ENCODE measurements around the gene NXPE2. TPM values are rescaled to one million over a fixed set of nuclear protein-coding genes. Genes with fewer than 3 reads are reported as not detected.

Gene NXPE2
- total RNA-seq, 2 donors from 2014 or later = not detected

DNA sequence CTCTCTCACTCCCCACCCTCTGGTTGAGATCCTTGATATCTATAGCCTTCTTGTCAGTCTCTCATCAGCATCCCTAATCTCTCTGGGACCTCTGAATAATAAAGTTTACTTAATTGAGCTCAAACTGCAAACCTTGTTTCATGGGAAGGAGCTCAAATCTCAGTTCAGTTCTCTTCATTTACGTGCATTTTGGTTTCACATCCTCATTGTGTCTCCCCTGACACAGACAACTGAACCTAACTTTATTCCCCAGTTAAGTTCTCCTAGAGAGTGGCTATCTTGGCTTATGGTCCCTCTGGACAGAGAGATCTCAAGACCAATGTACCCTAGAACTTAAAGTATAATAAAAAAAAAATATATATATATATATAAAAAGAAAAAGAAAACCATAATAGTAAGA is 47.3 kb downstream of the NXPE2 start:
- WGBS, 2 donors = 55 to 59% methylated on average over 1 of the region's 1 CpG
- no peak for TF ChIP-seq POLR2A (IDR thresholded peaks at IDR 0.05)
- TF ChIP-seq, protein P1, sequence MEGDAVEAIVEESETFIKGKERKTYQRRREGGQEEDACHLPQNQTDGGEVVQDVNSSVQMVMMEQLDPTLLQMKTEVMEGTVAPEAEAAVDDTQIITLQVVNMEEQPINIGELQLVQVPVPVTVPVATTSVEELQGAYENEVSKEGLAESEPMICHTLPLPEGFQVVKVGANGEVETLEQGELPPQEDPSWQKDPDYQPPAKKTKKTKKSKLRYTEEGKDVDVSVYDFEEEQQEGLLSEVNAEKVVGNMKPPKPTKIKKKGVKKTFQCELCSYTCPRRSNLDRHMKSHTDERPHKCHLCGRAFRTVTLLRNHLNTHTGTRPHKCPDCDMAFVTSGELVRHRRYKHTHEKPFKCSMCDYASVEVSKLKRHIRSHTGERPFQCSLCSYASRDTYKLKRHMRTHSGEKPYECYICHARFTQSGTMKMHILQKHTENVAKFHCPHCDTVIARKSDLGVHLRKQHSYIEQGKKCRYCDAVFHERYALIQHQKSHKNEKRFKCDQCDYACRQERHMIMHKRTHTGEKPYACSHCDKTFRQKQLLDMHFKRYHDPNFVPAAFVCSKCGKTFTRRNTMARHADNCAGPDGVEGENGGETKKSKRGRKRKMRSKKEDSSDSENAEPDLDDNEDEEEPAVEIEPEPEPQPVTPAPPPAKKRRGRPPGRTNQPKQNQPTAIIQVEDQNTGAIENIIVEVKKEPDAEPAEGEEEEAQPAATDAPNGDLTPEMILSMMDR (IDR thresholded peaks at IDR 0.05) = no peak
- no peaks in the 10 kb centered on the region for H3K27me3 ChIP-seq
- H3K36me3 ChIP-seq (replicated peaks in 1 of 2; ENCODE audit: insufficient read depth in 1 of 2, low read depth in 2 of 2) = no peaks in the 10 kb centered on the region
- no peaks in the 10 kb centered on the region for H3K4me1 ChIP-seq
- no peak for ATAC-seq
- H3K4me3 ChIP-seq = no peak overlapping the region
- no peak for DNase-seq
- intact Hi-C loops (cut with DNase I) = no loop called here
- H3K9me3 ChIP-seq = no peaks in the 10 kb centered on the region
- no peak overlapping the region for H3K27ac ChIP-seq

DNA sequence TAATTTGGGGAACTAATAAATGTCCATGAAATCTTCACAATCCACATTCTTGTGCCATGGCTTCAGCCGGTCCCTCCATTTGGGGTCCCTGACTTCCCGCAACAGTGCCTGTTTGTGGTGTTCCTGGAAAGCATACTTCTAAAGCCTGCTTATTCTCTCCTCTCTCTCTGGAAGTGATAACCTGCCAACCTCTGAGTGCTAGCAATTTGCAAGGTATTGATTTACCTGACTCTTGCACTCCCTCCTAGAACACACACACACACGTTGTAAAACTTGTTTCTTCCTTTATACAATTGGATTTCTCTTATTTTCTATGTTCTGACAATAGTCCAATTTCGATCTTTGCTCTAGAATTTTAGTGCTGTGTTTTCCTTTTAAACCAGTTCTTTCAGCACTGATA is 58.5 kb downstream of the NXPE2 start:
- DNase-seq = no peak
- TF ChIP-seq POLR2A (IDR thresholded peaks at IDR 0.05) = no peak
- TF ChIP-seq, protein P1 (IDR thresholded peaks at IDR 0.05) = no peak
- ATAC-seq = no peak
- 25 to 28% methylated on average over 4 of the region's 4 CpGs for WGBS, 2 donors
- no peaks in the 10 kb centered on the region for H3K27me3 ChIP-seq
- intact Hi-C loops (cut with DNase I) = no loop called here
- H3K4me3 ChIP-seq = no peak overlapping the region
- H3K9me3 ChIP-seq = no peaks in the 10 kb centered on the region
- no peak overlapping the region for H3K27ac ChIP-seq
- H3K36me3 ChIP-seq (replicated peaks in 1 of 2; ENCODE audit: insufficient read depth in 1 of 2, low read depth in 2 of 2) = no peaks in the 10 kb centered on the region
- H3K4me1 ChIP-seq = no peaks in the 10 kb centered on the region

- DNase-seq = peak; percentile 32 to 61 (median 47)
- ATAC-seq = no peak
- Histone ChIP-seq H3K9me3 (no peaks in the 10 kb centered on the region), H3K4me3 (no peak overlapping the region), H3K27me3 (no peaks in the 10 kb centered on the region), H3K27ac (no peak overlapping the region), H3K4me1 (no peaks in the 10 kb centered on the region), H3K36me3 (replicated peaks in 1 of 2; ENCODE audit: insufficient read depth in 1 of 2, low read depth in 2 of 2) (no peaks in the 10 kb centered on the region)
- intact Hi-C loops (cut with DNase I) = no loop called here
- TF ChIP-seq, protein P1 (IDR thresholded peaks at IDR 0.05) = peak; percentile 33 to 67 (median 59)
- no peak for TF ChIP-seq POLR2A (IDR thresholded peaks at IDR 0.05)
Measured at GRCh38 chr11:114738954-114739353, 60.6 kb downstream of the NXPE2 start.

GRCh38 chr11:114745150-114745671 is 66.9 kb downstream of the NXPE2 start:
- Histone ChIP-seq H3K4me1 (no peaks in the 10 kb centered on the region), H3K27ac (no peak overlapping the region), H3K36me3 (replicated peaks in 1 of 2; ENCODE audit: insufficient read depth in 1 of 2, low read depth in 2 of 2) (no peaks in the 10 kb centered on the region), H3K9me3 (no peaks in the 10 kb centered on the region), H3K4me3 (no peak overlapping the region), H3K27me3 (no peaks in the 10 kb centered on the region)
- intact Hi-C loops (cut with DNase I) = no loop called here
- WGBS, 2 donors = 67 to 68% methylated on average over 2 of the region's 2 CpGs
- DNase-seq = no peak
- ATAC-seq = no peak
- TF ChIP-seq, protein P1 (IDR thresholded peaks at IDR 0.05) = no peak
- no peak for TF ChIP-seq POLR2A (IDR thresholded peaks at IDR 0.05)

DNA sequence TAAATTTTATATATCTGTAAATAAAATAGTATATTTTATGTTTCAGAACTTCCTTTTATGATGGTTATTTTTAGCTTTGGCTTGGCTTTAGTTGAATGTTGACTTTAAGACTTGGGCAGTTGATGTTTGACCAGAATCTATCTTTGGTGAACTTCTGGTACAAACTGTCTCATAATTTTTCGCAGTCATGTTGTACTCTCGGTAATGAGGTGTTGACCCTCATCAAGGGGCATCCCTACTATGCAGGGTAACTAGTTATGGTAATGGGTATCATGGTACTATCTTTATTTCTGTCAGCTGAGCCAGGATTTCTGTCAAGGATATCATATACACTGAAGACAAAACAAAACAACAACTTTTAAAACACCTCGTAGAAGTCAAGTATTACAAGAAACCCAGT is 67.7 kb downstream of the NXPE2 start:
- 48 to 52% methylated on average over 3 of the region's 3 CpGs for WGBS, 2 donors
- no peaks in the 10 kb centered on the region for H3K27me3 ChIP-seq
- intact Hi-C loops (cut with DNase I) = no loop called here
- H3K27ac ChIP-seq = no peak overlapping the region
- no peak for ATAC-seq
- no peak overlapping the region for H3K4me3 ChIP-seq
- H3K36me3 ChIP-seq (replicated peaks in 1 of 2; ENCODE audit: insufficient read depth in 1 of 2, low read depth in 2 of 2) = no peaks in the 10 kb centered on the region
- no peak for DNase-seq
- H3K9me3 ChIP-seq = no peaks in the 10 kb centered on the region
- no peak for TF ChIP-seq POLR2A (IDR thresholded peaks at IDR 0.05)
- TF ChIP-seq, protein P1 (IDR thresholded peaks at IDR 0.05) = no peak
- no peaks in the 10 kb centered on the region for H3K4me1 ChIP-seq
